ENCODE data around the gene HAVCR2.

Gene HAVCR2

GRCh38 chr5:157045601-157046000 is 63.2 kb downstream of the HAVCR2 start:
- DNase-seq (ENCODE audit: low read depth) = no peak

GRCh38 chr5:157038568-157039187 is 70.2 kb downstream of the HAVCR2 start:
- no peak for DNase-seq (ENCODE audit: low read depth)

Measured in iris pigment epithelial cell (primary cell).